ENCODE results near the gene AATF.

- TF ChIP-seq POLR2A (IDR thresholded peaks at IDR 0.05; ENCODE audit: low read length) = no peak
- TF ChIP-seq, protein P1, sequence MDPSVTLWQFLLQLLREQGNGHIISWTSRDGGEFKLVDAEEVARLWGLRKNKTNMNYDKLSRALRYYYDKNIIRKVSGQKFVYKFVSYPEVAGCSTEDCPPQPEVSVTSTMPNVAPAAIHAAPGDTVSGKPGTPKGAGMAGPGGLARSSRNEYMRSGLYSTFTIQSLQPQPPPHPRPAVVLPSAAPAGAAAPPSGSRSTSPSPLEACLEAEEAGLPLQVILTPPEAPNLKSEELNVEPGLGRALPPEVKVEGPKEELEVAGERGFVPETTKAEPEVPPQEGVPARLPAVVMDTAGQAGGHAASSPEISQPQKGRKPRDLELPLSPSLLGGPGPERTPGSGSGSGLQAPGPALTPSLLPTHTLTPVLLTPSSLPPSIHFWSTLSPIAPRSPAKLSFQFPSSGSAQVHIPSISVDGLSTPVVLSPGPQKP (IDR thresholded peaks at IDR 0.05; ENCODE audit: low read depth, low read length) = no peak
- no peak for TF ChIP-seq HOXB5 (CRISPR knock-in tag; IDR thresholded peaks at IDR 0.05)
- no peak for TF ChIP-seq HDAC2 (IDR thresholded peaks at IDR 0.05)
- TF ChIP-seq CEBPB (IDR thresholded peaks at IDR 0.05) = no peak
- TF ChIP-seq, protein P2, sequence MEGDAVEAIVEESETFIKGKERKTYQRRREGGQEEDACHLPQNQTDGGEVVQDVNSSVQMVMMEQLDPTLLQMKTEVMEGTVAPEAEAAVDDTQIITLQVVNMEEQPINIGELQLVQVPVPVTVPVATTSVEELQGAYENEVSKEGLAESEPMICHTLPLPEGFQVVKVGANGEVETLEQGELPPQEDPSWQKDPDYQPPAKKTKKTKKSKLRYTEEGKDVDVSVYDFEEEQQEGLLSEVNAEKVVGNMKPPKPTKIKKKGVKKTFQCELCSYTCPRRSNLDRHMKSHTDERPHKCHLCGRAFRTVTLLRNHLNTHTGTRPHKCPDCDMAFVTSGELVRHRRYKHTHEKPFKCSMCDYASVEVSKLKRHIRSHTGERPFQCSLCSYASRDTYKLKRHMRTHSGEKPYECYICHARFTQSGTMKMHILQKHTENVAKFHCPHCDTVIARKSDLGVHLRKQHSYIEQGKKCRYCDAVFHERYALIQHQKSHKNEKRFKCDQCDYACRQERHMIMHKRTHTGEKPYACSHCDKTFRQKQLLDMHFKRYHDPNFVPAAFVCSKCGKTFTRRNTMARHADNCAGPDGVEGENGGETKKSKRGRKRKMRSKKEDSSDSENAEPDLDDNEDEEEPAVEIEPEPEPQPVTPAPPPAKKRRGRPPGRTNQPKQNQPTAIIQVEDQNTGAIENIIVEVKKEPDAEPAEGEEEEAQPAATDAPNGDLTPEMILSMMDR (IDR thresholded peaks at IDR 0.05) = no peak
- TF ChIP-seq JUNB (IDR thresholded peaks at IDR 0.05) = no peak
Measured at GRCh38 chr17:36910513-36910912, 38.2 kb upstream of the AATF start.
